GM19025 (cell line): Measurements from ENCODE around the gene TMEM271.
"Not testable (repeated sequence)": the region's sequence is repeated elsewhere in the genome, so short reads cannot be mapped to it uniquely, and the experiment has no call there.

Experiments used
- ATAC-seq: cut with Tn5 transposase; IDR thresholded peaks from one replicate; pipeline ENCODE4 v1.9.1; 2021; ENCODE audit warnings: mild to moderate bottlenecking, low read depth, moderate library complexity; ENCODE audit not compliant: unreplicated experiment

Gene TMEM271

GRCh38 chr4:610411-611261 lies 34.5 kb upstream of the TMEM271 start:
- ATAC-seq: no peak

GRCh38 chr4:609400-610050 lies 33.4 kb upstream of the TMEM271 start:
- no peak for ATAC-seq

- no peak for ATAC-seq
Measured at GRCh38 chr4:608236-608635, 32.1 kb upstream of the TMEM271 start.

GRCh38 chr4:605702-606425 lies 29.8 kb upstream of the TMEM271 start:
- no peak for ATAC-seq

- ATAC-seq: no peak
Measured at GRCh38 chr4:604131-604530, 28.0 kb upstream of the TMEM271 start.

- no peak for ATAC-seq
Measured at GRCh38 chr4:602559-602942, 26.5 kb upstream of the TMEM271 start.

- no peak for ATAC-seq
Measured at GRCh38 chr4:601612-602558, 25.8 kb upstream of the TMEM271 start.

GRCh38 chr4:600850-601515 lies 24.9 kb upstream of the TMEM271 start:
- no peak for ATAC-seq

GRCh38 chr4:600166-600565 lies 24.1 kb upstream of the TMEM271 start:
- ATAC-seq: no peak

GRCh38 chr4:598925-599324 lies 22.8 kb upstream of the TMEM271 start:
- no peak for ATAC-seq

- no peak for ATAC-seq
Measured at GRCh38 chr4:592825-593520, 16.9 kb upstream of the TMEM271 start.

GRCh38 chr4:592178-592577 lies 16.1 kb upstream of the TMEM271 start:
- ATAC-seq: not testable (repeated sequence)

GRCh38 chr4:590313-590841 lies 14.3 kb upstream of the TMEM271 start:
- no peak for ATAC-seq

- ATAC-seq: no peak
Measured at GRCh38 chr4:589219-589963, 13.3 kb upstream of the TMEM271 start.

GRCh38 chr4:588351-588849 lies 12.3 kb upstream of the TMEM271 start:
- ATAC-seq: no peak

- ATAC-seq: no peak
Measured at GRCh38 chr4:587671-588350, 11.7 kb upstream of the TMEM271 start.

GRCh38 chr4:583820-584219 lies 7.7 kb upstream of the TMEM271 start:
- ATAC-seq: no peak
